IMR-90 (cell line): ENCODE measurements around the gene C7orf57. TPM values are rescaled to one million over a fixed set of nuclear protein-coding genes. Genes with fewer than 3 reads are reported as not detected.
A peak's percentile ranks its signal among the peaks of the same experiment; 100 is the strongest.

Source experiments
- ATAC-seq: fragments of 200-7000 bp; cut with Tn5 transposase; 2 replicates; pipeline ENCODE4 v1.9.1; 2020; ENCODE audit warnings: low read depth, mild to moderate bottlenecking, moderate library complexity
- BruUV-seq: library from RNA; stranded (reverse); fragments of 400-500 nt; replicated peaks from 2 replicates; lab custom pipeline; 2021; lab: Mats Ljungman, UMichigan
- CTCF ChIA-PET: fragments of 300-600 bp; formaldehyde crosslinking; extraction: SDS; loops from one replicate; lab custom pipeline; 2021; ENCODE audit warnings: antibody characterized with exemption; lab: Yijun Ruan, JAX
- POLR2A ChIA-PET: fragments of 300-600 bp; sonication (Branson Sonifier 250); formaldehyde crosslinking; loops from one replicate; lab custom pipeline; 2022; ENCODE audit warnings: antibody characterized with exemption; ENCODE audit not compliant: unreplicated experiment; lab: Charles Lee
- DNase-seq: peaks from one replicate; pipeline ENCODE4 v3.0.0; 2013
- H2AFZ ChIP-seq: replicated peaks from 2 replicates; pipeline ENCODE3; 2013; ENCODE audit warnings: low read length, mild to moderate bottlenecking; ENCODE audit not compliant: poor library complexity
- H2AK5ac ChIP-seq: 2 replicates; pipeline ENCODE4 v1.6.1; 2013; ENCODE audit warnings: low read depth, low read length, inconsistent platforms
- H2AK9ac ChIP-seq: replicated peaks from 2 replicates; pipeline ENCODE3; 2013; ENCODE audit warnings: mild to moderate bottlenecking, low read depth, low read length, moderate library complexity; ENCODE audit not compliant: poor library complexity
- H2BK120ac ChIP-seq: 2 replicates; pipeline ENCODE4 v1.6.1; 2013; ENCODE audit warnings: low read depth, low read length, inconsistent platforms
- H2BK15ac ChIP-seq: 3 replicates; pipeline ENCODE4 v1.6.1; 2013; ENCODE audit warnings: low read depth, low read length, inconsistent platforms
- H2BK20ac ChIP-seq: 2 replicates; pipeline ENCODE4 v1.6.1; 2013; ENCODE audit warnings: low read depth, mild to moderate bottlenecking, inconsistent platforms, low read length, moderate library complexity
- H2BK5ac ChIP-seq: 2 replicates; pipeline ENCODE4 v1.6.1; 2013; ENCODE audit warnings: mild to moderate bottlenecking, low read depth, low read length, inconsistent platforms; ENCODE audit not compliant: poor library complexity, severe bottlenecking
- H3K14ac ChIP-seq: replicated peaks from 2 replicates; pipeline ENCODE4 v1.6.1; 2013; ENCODE audit warnings: low read depth, low read length, inconsistent platforms
- H3K18ac ChIP-seq: 2 replicates; pipeline ENCODE4 v1.6.1; 2013; ENCODE audit warnings: low read depth, low read length, control low read depth
- H3K23ac ChIP-seq: 2 replicates; pipeline ENCODE4 v1.6.1; 2013; ENCODE audit warnings: low read depth, low read length, inconsistent platforms
- H3K27ac ChIP-seq: 2 replicates; pipeline ENCODE4 v1.5.1; 2013; ENCODE audit warnings: mild to moderate bottlenecking, control low read depth, low read length; ENCODE audit not compliant: insufficient read depth
- H3K27me3 ChIP-seq: 2 replicates; pipeline ENCODE4 v1.6.1; 2013; ENCODE audit warnings: low read length; ENCODE audit not compliant: control insufficient read depth, insufficient read depth
- H3K36me3 ChIP-seq: 2 replicates; pipeline ENCODE4 v1.6.1; 2013; ENCODE audit warnings: low read length, mixed read lengths; ENCODE audit not compliant: control insufficient read depth, insufficient read depth
- H3K4ac ChIP-seq: 2 replicates; pipeline ENCODE4 v1.6.1; 2013; ENCODE audit warnings: low read depth, low read length, inconsistent platforms
- H3K4me1 ChIP-seq: 2 replicates; pipeline ENCODE4 v1.6.1; 2013; ENCODE audit warnings: low read length, mixed read lengths; ENCODE audit not compliant: control insufficient read depth, insufficient read depth
- H3K4me2 ChIP-seq: 2 replicates; pipeline ENCODE4 v1.6.1; 2013; ENCODE audit warnings: low read depth, mild to moderate bottlenecking, control low read depth, low read length, moderate library complexity
- H3K4me3 ChIP-seq: 2 replicates; pipeline ENCODE4 v1.5.1; 2013; ENCODE audit warnings: low read depth, mild to moderate bottlenecking, control low read depth, low read length, moderate library complexity; ENCODE audit not compliant: insufficient read depth
- H3K56ac ChIP-seq: 2 replicates; pipeline ENCODE4 v1.6.1; 2013; ENCODE audit warnings: low read length, inconsistent platforms; ENCODE audit not compliant: insufficient read depth; ENCODE audit errors: extremely low read depth
- H3K79me1 ChIP-seq, 2 experiments: 2 replicates each; pipeline ENCODE4 v1.6.1; 2013; ENCODE audit warnings: low read length in 2 of 2, inconsistent platforms in 1 of 2, low read depth in 1 of 2
- H3K9ac ChIP-seq: 2 replicates; pipeline ENCODE4 v1.6.1; 2013; ENCODE audit warnings: low read depth, low read length, control low read depth
- H3K9me1 ChIP-seq: 2 replicates; pipeline ENCODE4 v1.6.1; 2013; ENCODE audit warnings: low read length, inconsistent platforms; ENCODE audit not compliant: insufficient read depth
- H3K9me3 ChIP-seq: 2 replicates; pipeline ENCODE4 v1.6.1; 2013; ENCODE audit warnings: low read length; ENCODE audit not compliant: control insufficient read depth, insufficient read depth
- H4K20me1 ChIP-seq: 2 replicates; pipeline ENCODE4 v1.6.1; 2013; ENCODE audit warnings: low read length, inconsistent platforms; ENCODE audit not compliant: insufficient read depth
- H4K5ac ChIP-seq: 2 replicates; pipeline ENCODE4 v1.6.1; 2013; ENCODE audit warnings: mild to moderate bottlenecking, low read depth, low read length, control low read depth
- H4K8ac ChIP-seq, 2 experiments: 2 replicates each; pipeline ENCODE4 v1.6.1; 2013; ENCODE audit warnings: low read depth in 2 of 2, low read length in 2 of 2, control low read depth in 1 of 2, inconsistent platforms in 1 of 2
- H4K91ac ChIP-seq: 2 replicates; pipeline ENCODE4 v1.6.1; 2013; ENCODE audit warnings: low read depth, low read length, inconsistent platforms; ENCODE audit not compliant: insufficient read depth
- CHD1 ChIP-seq: IDR thresholded peaks from 2 replicates; pipeline ENCODE4 v1.6.1; 2012; ENCODE audit warnings: low read depth, low read length, improper control_type of control experiment
- CTCF ChIP-seq: conservative IDR thresholded peaks from 2 replicates; pipeline ENCODE4 v1.5.1; 2012; ENCODE audit warnings: mild to moderate bottlenecking, low read depth, low read length, improper control_type of control experiment
- MAZ ChIP-seq: IDR thresholded peaks from 2 replicates; pipeline ENCODE4 v1.6.1; 2012; ENCODE audit warnings: low read depth, mild to moderate bottlenecking, low read length, improper control_type of control experiment, moderate library complexity, borderline replicate concordance
- MXI1 ChIP-seq: IDR thresholded peaks from 2 replicates; pipeline ENCODE4 v1.6.1; 2012; ENCODE audit warnings: low read depth, mild to moderate bottlenecking, low read length, moderate library complexity, borderline replicate concordance
- NFE2L2 ChIP-seq: fragments of 150-350 bp; IDR thresholded peaks from 2 replicates; pipeline ENCODE4 v1.6.1; 2016; ENCODE audit warnings: low read depth, mild to moderate bottlenecking, low read length
- POLR2A ChIP-seq: IDR thresholded peaks from 2 replicates; pipeline ENCODE4 v1.6.1; 2012; ENCODE audit warnings: mild to moderate bottlenecking, low read depth, low read length
- SMC3 ChIP-seq: fragments of 150-350 bp; IDR thresholded peaks from 2 replicates; pipeline ENCODE4 v1.6.1; 2016; ENCODE audit warnings: low read depth, mild to moderate bottlenecking, antibody characterized with exemption, low read length, moderate library complexity
- USF2 ChIP-seq: fragments of 150-350 bp; IDR thresholded peaks from 2 replicates; pipeline ENCODE4 v1.6.1; 2017; ENCODE audit warnings: mild to moderate bottlenecking, antibody characterized with exemption, low read length, low read depth
- WGBS, 2 experiments: methylation state at CpG; one replicate each; pipeline versions ENCODE4 v1.1.5 to v1.1.7; 2013; ENCODE audit warnings: missing lambda C conversion rate in 2 of 2; ENCODE audit not compliant: insufficient read length in 1 of 2; ENCODE audit errors: extremely low coverage in 2 of 2; 5-methylcytosine and 5-hydroxymethylcytosine counted together
- dilution Hi-C: fragments of 300-500 bp; cut with HindIII; formaldehyde crosslinking; loops from one replicate; pipeline ENCODE4 v1.14.3; 2018; ENCODE audit warnings: low sequenced_read_pairs; ENCODE audit not compliant: unreplicated experiment
- in situ Hi-C: fragments of 300-500 bp; cut with MboI; formaldehyde crosslinking; loops from 3 replicates; pipeline ENCODE4 v1.14.3; 2019; ENCODE audit warnings: low sequenced_read_pairs, inconsistent platforms, mixed read lengths
- intact Hi-C: fragments of 100-400 bp; cut with micrococcal nuclease; formaldehyde crosslinking; loops from 2 replicates; pipeline ENCODE4 v1.10.0; 2022
- polyA plus RNA-seq, 3 experiments: library from polyadenylated mRNA; depleted of rRNA; stranded (reverse); fragments of >200 nt; gene quantifications; 2 replicates each; pipeline ENCODE4 v1.2.3, GENCODE V29; 2012; ENCODE audit warnings: low replicate concordance in 1 of 3
- total RNA-seq: library from RNA; depleted of rRNA; stranded (reverse); fragments of >200 nt; gene quantifications from 2 replicates; pipeline ENCODE4 v1.2.3, GENCODE V29; 2012

Gene C7orf57
- total and polyA plus RNA-seq, 2 of the 4 experiments (the other 2 are of a cell fraction): not detected

- H2AFZ ChIP-seq: peak overlapping the region; percentile 68
- peak overlapping the region; percentile 91 for H3K4me3 ChIP-seq
- dilution Hi-C loops (no loop called here), intact Hi-C loops (no loop called here), in situ Hi-C loops (loop anchor here (10.0 kb wide), 1 partner anchor 105 kb away; no protein-coding TSS in a partner anchor)
- no peak overlapping the region; a peak in 1 of 4 replicates for H4K8ac ChIP-seq
- ATAC-seq: no peak
- peak overlapping the region; percentile 24; the same call in 1 of the 2 replicates for H2AK5ac ChIP-seq
- no peak overlapping the region for H3K18ac ChIP-seq
- H3K23ac ChIP-seq: peak overlapping the region; percentile 41; the same call in 1 of the 2 replicates
- H3K14ac ChIP-seq: peak overlapping the region; percentile 51; the same call in 1 of the 2 replicates
- H3K9ac ChIP-seq: peak overlapping the region; percentile 61; the same call in 1 of the 2 replicates
- H2AK9ac ChIP-seq: peak overlapping the region; percentile 10
- no peak overlapping the region; the same call in 1 of the 2 replicates for H4K91ac ChIP-seq
- no peaks in the 10 kb centered on the region for H3K9me3 ChIP-seq
- H3K4me1 ChIP-seq: peaks cover 26% of the 10 kb centered on the region
- ChIA-PET CTCF (interaction anchor here (0.8 kb wide), 1 partner anchor 20 kb away, joined by 3 read pairs; no protein-coding TSS in a partner anchor), POLR2A (interaction anchor here (0.6 kb wide), 1 partner anchor 38 kb away, joined by 7 read pairs; no protein-coding TSS in a partner anchor)
- H3K4me2 ChIP-seq: peak overlapping the region; percentile 95
- H3K56ac ChIP-seq: no peak overlapping the region
- no TSS peak for BruUV-seq
- H3K9me1 ChIP-seq: peaks cover 26% of the 10 kb centered on the region; the same call in 1 of the 2 replicates
- H2BK120ac ChIP-seq: no peak overlapping the region
- TF ChIP-seq USF2 (no peak), CTCF (no peak), MXI1 (no peak), CHD1 (no peak), NFE2L2 (no peak), SMC3 (no peak), MAZ (no peak), POLR2A (0 out of 2 replicates have a peak, but pooled peaks have one; percentile 2)
- H3K27ac ChIP-seq: no peak overlapping the region; the same call in 1 of the 2 replicates
- 0 out of 2 replicates have a peak overlapping the region, but pooled peaks have one; percentile 31 for H3K4ac ChIP-seq
- H3K27me3 ChIP-seq: no peaks in the 10 kb centered on the region
- H2BK5ac ChIP-seq: no peak overlapping the region
- no peaks in the 10 kb centered on the region for H4K20me1 ChIP-seq
- H2BK20ac ChIP-seq: no peak overlapping the region
- no peak overlapping the region for H4K5ac ChIP-seq
- 39% methylated on average over 22 of the region's 28 CpGs; no CpG with 5 or more reads in 1 of the 2 experiments for WGBS, 2 experiments
- H2BK15ac ChIP-seq: no peak overlapping the region
- peaks cover 17% of the 10 kb centered on the region for H3K36me3 ChIP-seq
- peaks cover 22 to 48% of the 10 kb centered on the region in 2 experiments; a peak in 3 of 4 replicates for H3K79me1 ChIP-seq
- DNase-seq: peak; percentile 34
Measured at GRCh38 chr7:48090095-48090805, 54.9 kb downstream of the C7orf57 start.
